ENCODE data around the gene WNK4. TPM values are rescaled to one million over a fixed set of nuclear protein-coding genes. Genes with fewer than 3 reads are reported as not detected.

The WNK4 gene
- total and polyA plus RNA-seq, 10 of the 15 experiments (the other 5 are each of a cell fraction or from before 2014, with no cell fraction given), result 0.06 to 0.29 (median 0.13) TPM; not detected in 5

- 0 out of 2 replicates have a peak, but pooled peaks have one; percentile 27 for TF ChIP-seq ZNF687 (IDR thresholded peaks at IDR 0.05)
- no peak for TF ChIP-seq ZNF217 (IDR thresholded peaks at IDR 0.05)
- TF ChIP-seq POLR2A (IDR thresholded peaks at IDR 0.05; ENCODE audit: low read depth, low read length), result peak; percentile 85
- TF ChIP-seq GABPA (IDR thresholded peaks at IDR 0.05; ENCODE audit: low read depth), result no peak
- peak; percentile 80 for TF ChIP-seq NR2C1 (IDR thresholded peaks at IDR 0.05)
- peak; percentile 90 for TF ChIP-seq SIX5 (IDR thresholded peaks at IDR 0.05; ENCODE audit: low read depth, low read length, severe bottlenecking)
- TF ChIP-seq PRDM15 (CRISPR knock-in tag; IDR thresholded peaks at IDR 0.05), result no peak
- TF ChIP-seq MAX (IDR thresholded peaks at IDR 0.05; ENCODE audit: low read depth, low read length), result peak; percentile 71; the same call in 1 of the 2 replicates
- no peak for TF ChIP-seq USF1 (IDR thresholded peaks at IDR 0.05; ENCODE audit: borderline replicate concordance, extremely low read length, insufficient read depth, low read depth, low read length)
- TF ChIP-seq BHLHE40 (IDR thresholded peaks at IDR 0.05; ENCODE audit: borderline replicate concordance in 1 of 2, low read depth in 2 of 2, low read length in 1 of 2), result peak in 1 of 2 experiments; percentile 44; a peak in 1 of 4 replicates
- TF ChIP-seq ZZZ3 (IDR thresholded peaks at IDR 0.05; ENCODE audit: control insufficient read depth, insufficient read length, low read depth), result no peak
- no peak for TF ChIP-seq ZNF274 (IDR thresholded peaks at IDR 0.05; ENCODE audit: insufficient read depth, insufficient read length)
- 0 out of 2 replicates have a peak, but pooled peaks have one; percentile 18 for TF ChIP-seq BACH1 (IDR thresholded peaks at IDR 0.05; ENCODE audit: borderline replicate concordance)
- peak; percentile 95 for TF ChIP-seq YY1 (IDR thresholded peaks at IDR 0.05; ENCODE audit: low read depth, low read length)
- TF ChIP-seq SIN3A (IDR thresholded peaks at IDR 0.05; ENCODE audit: low read depth, low read length), result peak; percentile 76
- peak; percentile 42 for TF ChIP-seq MEF2B (IDR thresholded peaks at IDR 0.05; ENCODE audit: partially characterized antibody, poor library complexity, severe bottlenecking)
- peak; percentile 60; the same call in 1 of the 2 replicates for TF ChIP-seq CBFB (IDR thresholded peaks at IDR 0.05; ENCODE audit: low read depth)
- no peak for TF ChIP-seq KLF5 (IDR thresholded peaks at IDR 0.05; ENCODE audit: partially characterized antibody)
- TF ChIP-seq TCF12 (IDR thresholded peaks at IDR 0.05; ENCODE audit: low read depth, low read length), result 0 out of 2 replicates have a peak, but pooled peaks have one; percentile 15
- 0 out of 2 replicates have a peak, but pooled peaks have one; percentile 29 for TF ChIP-seq IRF4 (IDR thresholded peaks at IDR 0.05; ENCODE audit: low read depth, low read length)
- TF ChIP-seq MTA3 (IDR thresholded peaks at IDR 0.05; ENCODE audit: borderline replicate concordance, low read length), result no peak
These were observed 18.3 kb downstream of the WNK4 start, which contains the start of the genes CNTD1 and COA3 (continued) for GRCh38 chr17:42798383-42799380.

Data from GM12878 (cell line).